IMR-90 (cell line): Measurements from ENCODE around the gene ESD. TPM values are rescaled to one million over a fixed set of nuclear protein-coding genes. Genes with fewer than 3 reads are reported as not detected.

Experiments
- ATAC-seq: fragments of 200-7000 bp; cut with Tn5 transposase; 2 replicates; pipeline ENCODE4 v1.9.1; 2020; ENCODE audit warnings: low read depth, mild to moderate bottlenecking, moderate library complexity
- BruUV-seq: library from RNA; stranded (reverse); fragments of 400-500 nt; replicated peaks from 2 replicates; lab custom pipeline; 2021; lab: Mats Ljungman, UMichigan
- CTCF ChIA-PET: fragments of 300-600 bp; formaldehyde crosslinking; extraction: SDS; loops from one replicate; lab custom pipeline; 2021; ENCODE audit warnings: antibody characterized with exemption; lab: Yijun Ruan, JAX
- POLR2A ChIA-PET: fragments of 300-600 bp; sonication (Branson Sonifier 250); formaldehyde crosslinking; loops from one replicate; lab custom pipeline; 2022; ENCODE audit warnings: antibody characterized with exemption; ENCODE audit not compliant: unreplicated experiment; lab: Charles Lee
- DNase-seq: peaks from one replicate; pipeline ENCODE4 v3.0.0; 2013
- H2AFZ ChIP-seq: replicated peaks from 2 replicates; pipeline ENCODE3; 2013; ENCODE audit warnings: low read length, mild to moderate bottlenecking; ENCODE audit not compliant: poor library complexity
- H2AK5ac ChIP-seq: 2 replicates; pipeline ENCODE4 v1.6.1; 2013; ENCODE audit warnings: low read depth, low read length, inconsistent platforms
- H2AK9ac ChIP-seq: replicated peaks from 2 replicates; pipeline ENCODE3; 2013; ENCODE audit warnings: mild to moderate bottlenecking, low read depth, low read length, moderate library complexity; ENCODE audit not compliant: poor library complexity
- H2BK120ac ChIP-seq: 2 replicates; pipeline ENCODE4 v1.6.1; 2013; ENCODE audit warnings: low read depth, low read length, inconsistent platforms
- H2BK15ac ChIP-seq: 3 replicates; pipeline ENCODE4 v1.6.1; 2013; ENCODE audit warnings: low read depth, low read length, inconsistent platforms
- H2BK20ac ChIP-seq: 2 replicates; pipeline ENCODE4 v1.6.1; 2013; ENCODE audit warnings: low read depth, mild to moderate bottlenecking, inconsistent platforms, low read length, moderate library complexity
- H2BK5ac ChIP-seq: 2 replicates; pipeline ENCODE4 v1.6.1; 2013; ENCODE audit warnings: mild to moderate bottlenecking, low read depth, low read length, inconsistent platforms; ENCODE audit not compliant: poor library complexity, severe bottlenecking
- H3K14ac ChIP-seq: replicated peaks from 2 replicates; pipeline ENCODE4 v1.6.1; 2013; ENCODE audit warnings: low read depth, low read length, inconsistent platforms
- H3K18ac ChIP-seq: 2 replicates; pipeline ENCODE4 v1.6.1; 2013; ENCODE audit warnings: low read depth, low read length, control low read depth
- H3K23ac ChIP-seq: 2 replicates; pipeline ENCODE4 v1.6.1; 2013; ENCODE audit warnings: low read depth, low read length, inconsistent platforms
- H3K27ac ChIP-seq: 2 replicates; pipeline ENCODE4 v1.5.1; 2013; ENCODE audit warnings: mild to moderate bottlenecking, control low read depth, low read length; ENCODE audit not compliant: insufficient read depth
- H3K27me3 ChIP-seq: 2 replicates; pipeline ENCODE4 v1.6.1; 2013; ENCODE audit warnings: low read length; ENCODE audit not compliant: control insufficient read depth, insufficient read depth
- H3K36me3 ChIP-seq: 2 replicates; pipeline ENCODE4 v1.6.1; 2013; ENCODE audit warnings: low read length, mixed read lengths; ENCODE audit not compliant: control insufficient read depth, insufficient read depth
- H3K4ac ChIP-seq: 2 replicates; pipeline ENCODE4 v1.6.1; 2013; ENCODE audit warnings: low read depth, low read length, inconsistent platforms
- H3K4me1 ChIP-seq: 2 replicates; pipeline ENCODE4 v1.6.1; 2013; ENCODE audit warnings: low read length, mixed read lengths; ENCODE audit not compliant: control insufficient read depth, insufficient read depth
- H3K4me2 ChIP-seq: 2 replicates; pipeline ENCODE4 v1.6.1; 2013; ENCODE audit warnings: low read depth, mild to moderate bottlenecking, control low read depth, low read length, moderate library complexity
- H3K4me3 ChIP-seq: 2 replicates; pipeline ENCODE4 v1.5.1; 2013; ENCODE audit warnings: low read depth, mild to moderate bottlenecking, control low read depth, low read length, moderate library complexity; ENCODE audit not compliant: insufficient read depth
- H3K56ac ChIP-seq: 2 replicates; pipeline ENCODE4 v1.6.1; 2013; ENCODE audit warnings: low read length, inconsistent platforms; ENCODE audit not compliant: insufficient read depth; ENCODE audit errors: extremely low read depth
- H3K79me1 ChIP-seq, 2 experiments: 2 replicates each; pipeline ENCODE4 v1.6.1; 2013; ENCODE audit warnings: low read length in 2 of 2, inconsistent platforms in 1 of 2, low read depth in 1 of 2
- H3K9ac ChIP-seq: 2 replicates; pipeline ENCODE4 v1.6.1; 2013; ENCODE audit warnings: low read depth, low read length, control low read depth
- H3K9me1 ChIP-seq: 2 replicates; pipeline ENCODE4 v1.6.1; 2013; ENCODE audit warnings: low read length, inconsistent platforms; ENCODE audit not compliant: insufficient read depth
- H3K9me3 ChIP-seq: 2 replicates; pipeline ENCODE4 v1.6.1; 2013; ENCODE audit warnings: low read length; ENCODE audit not compliant: control insufficient read depth, insufficient read depth
- H4K20me1 ChIP-seq: 2 replicates; pipeline ENCODE4 v1.6.1; 2013; ENCODE audit warnings: low read length, inconsistent platforms; ENCODE audit not compliant: insufficient read depth
- H4K5ac ChIP-seq: 2 replicates; pipeline ENCODE4 v1.6.1; 2013; ENCODE audit warnings: mild to moderate bottlenecking, low read depth, low read length, control low read depth
- H4K8ac ChIP-seq, 2 experiments: 2 replicates each; pipeline ENCODE4 v1.6.1; 2013; ENCODE audit warnings: low read depth in 2 of 2, low read length in 2 of 2, control low read depth in 1 of 2, inconsistent platforms in 1 of 2
- H4K91ac ChIP-seq: 2 replicates; pipeline ENCODE4 v1.6.1; 2013; ENCODE audit warnings: low read depth, low read length, inconsistent platforms; ENCODE audit not compliant: insufficient read depth
- BHLHE40 ChIP-seq: fragments of 150-350 bp; IDR thresholded peaks from 2 replicates; pipeline ENCODE4 v1.6.1; 2016; ENCODE audit warnings: mild to moderate bottlenecking, low read depth, low read length
- ELK1 ChIP-seq: fragments of 150-350 bp; IDR thresholded peaks from 2 replicates; pipeline ENCODE4 v1.6.1; 2016; ENCODE audit warnings: low read depth, mild to moderate bottlenecking, low read length, moderate library complexity, borderline replicate concordance
- SMC3 ChIP-seq: fragments of 150-350 bp; IDR thresholded peaks from 2 replicates; pipeline ENCODE4 v1.6.1; 2016; ENCODE audit warnings: low read depth, mild to moderate bottlenecking, antibody characterized with exemption, low read length, moderate library complexity
- WGBS, 2 experiments: methylation state at CpG; one replicate each; pipeline versions ENCODE4 v1.1.5 to v1.1.7; 2013; ENCODE audit warnings: missing lambda C conversion rate in 2 of 2; ENCODE audit not compliant: insufficient read length in 1 of 2; ENCODE audit errors: extremely low coverage in 2 of 2; 5-methylcytosine and 5-hydroxymethylcytosine counted together
- dilution Hi-C: fragments of 300-500 bp; cut with HindIII; formaldehyde crosslinking; loops from one replicate; pipeline ENCODE4 v1.14.3; 2018; ENCODE audit warnings: low sequenced_read_pairs; ENCODE audit not compliant: unreplicated experiment
- in situ Hi-C: fragments of 300-500 bp; cut with MboI; formaldehyde crosslinking; loops from 3 replicates; pipeline ENCODE4 v1.14.3; 2019; ENCODE audit warnings: low sequenced_read_pairs, inconsistent platforms, mixed read lengths
- intact Hi-C: fragments of 100-400 bp; cut with micrococcal nuclease; formaldehyde crosslinking; loops from 2 replicates; pipeline ENCODE4 v1.10.0; 2022
- polyA plus RNA-seq, 3 experiments: library from polyadenylated mRNA; depleted of rRNA; stranded (reverse); fragments of >200 nt; gene quantifications; 2 replicates each; pipeline ENCODE4 v1.2.3, GENCODE V29; 2012; ENCODE audit warnings: low replicate concordance in 1 of 3
- total RNA-seq: library from RNA; depleted of rRNA; stranded (reverse); fragments of >200 nt; gene quantifications from 2 replicates; pipeline ENCODE4 v1.2.3, GENCODE V29; 2012

ESD gene
- total and polyA plus RNA-seq, 2 of the 4 experiments (the other 2 are of a cell fraction) = 90.4 to 135 TPM

DNA sequence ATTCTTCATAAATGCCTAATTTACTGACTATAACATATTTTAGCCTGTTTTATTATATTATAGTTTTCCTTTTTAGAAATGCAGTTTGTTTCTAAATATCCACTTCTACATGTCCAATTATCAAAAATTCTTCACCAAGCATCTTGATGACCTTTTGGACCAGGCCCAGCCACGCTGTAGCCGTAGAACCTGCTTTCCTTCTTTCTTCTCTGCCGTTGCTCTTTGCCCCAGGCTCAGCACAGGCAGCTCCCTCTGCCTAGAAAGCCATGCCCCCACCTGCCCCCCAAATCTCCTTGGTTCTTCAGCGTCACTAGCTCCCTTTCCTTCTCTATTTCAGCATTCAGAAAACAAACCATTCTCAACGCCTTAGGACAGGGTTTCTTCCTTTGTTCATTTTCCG is 65.4 kb downstream of the ESD start:
- Histone ChIP-seq H2BK20ac (no peak overlapping the region), H4K20me1 (no peaks in the 10 kb centered on the region), H3K79me1 (no peaks in the 10 kb centered on the region), H3K23ac (no peak overlapping the region), H3K9ac (no peak overlapping the region), H3K56ac (no peak overlapping the region), H3K9me3 (no peaks in the 10 kb centered on the region), H3K14ac (no peak overlapping the region), H2BK5ac (no peak overlapping the region), H3K4me1 (no peaks in the 10 kb centered on the region), H2AK5ac (no peak overlapping the region), H2BK15ac (no peak overlapping the region), H3K4ac (no peak overlapping the region), H2AK9ac (no peak overlapping the region), H2BK120ac (no peak overlapping the region), H3K4me2 (no peak overlapping the region), H3K4me3 (no peak overlapping the region), H3K18ac (no peak overlapping the region), H2AFZ (no peak overlapping the region), H3K27ac (no peak overlapping the region), H4K5ac (no peak overlapping the region), H4K91ac (no peak overlapping the region), H4K8ac (no peak overlapping the region), H3K36me3 (peaks cover 29% of the 10 kb centered on the region), H3K9me1 (peaks cover 2% of the 10 kb centered on the region; the same call in 1 of the 2 replicates), H3K27me3 (no peaks in the 10 kb centered on the region)
- in situ Hi-C loops (no loop called here), dilution Hi-C loops (no loop called here), intact Hi-C loops (no loop called here)
- POLR2A ChIA-PET = interaction anchor here (0.6 kb wide), 1 partner anchor 42 kb away, joined by 11 read pairs; no protein-coding TSS in a partner anchor
- DNase-seq (no peak), ATAC-seq (no peak)
- 100% methylated on average over 2 of the region's 6 CpGs; no CpG with 5 or more reads in 1 of the 2 experiments for WGBS, 2 experiments
- BruUV-seq = no TSS peak
- CTCF ChIA-PET = interaction anchor here (0.6 kb wide), 1 partner anchor 247 kb away, joined by 3 read pairs; no protein-coding TSS in a partner anchor
- TF ChIP-seq BHLHE40 = no peak
- TF ChIP-seq SMC3 = no peak
- TF ChIP-seq ELK1 = no peak
